HL-60 (cell line): ENCODE results near the gene EGLN3.

Experiments
- CTCF ChIP-seq: IDR thresholded peaks from one replicate; pipeline ENCODE4 v1.5.1; 2011; ENCODE audit warnings: low read length, control low read depth, inconsistent platforms; ENCODE audit not compliant: insufficient read depth
- POLR2AphosphoS5 ChIP-seq: IDR thresholded peaks from 2 replicates; pipeline ENCODE4 v1.6.1; 2012; ENCODE audit warnings: low read depth
- REST ChIP-seq: IDR thresholded peaks from 2 replicates; pipeline ENCODE4 v1.6.1; 2012; ENCODE audit warnings: low read depth; ENCODE audit not compliant: insufficient replicate concordance

- TF ChIP-seq CTCF (no peak), REST (no peak), POLR2AphosphoS5 (no peak)
Measured at GRCh38 chr14:33948145-33948868, 2.6 kb downstream of the EGLN3 start.
